ENCODE measurements around the gene CYP27B1.

DNA sequence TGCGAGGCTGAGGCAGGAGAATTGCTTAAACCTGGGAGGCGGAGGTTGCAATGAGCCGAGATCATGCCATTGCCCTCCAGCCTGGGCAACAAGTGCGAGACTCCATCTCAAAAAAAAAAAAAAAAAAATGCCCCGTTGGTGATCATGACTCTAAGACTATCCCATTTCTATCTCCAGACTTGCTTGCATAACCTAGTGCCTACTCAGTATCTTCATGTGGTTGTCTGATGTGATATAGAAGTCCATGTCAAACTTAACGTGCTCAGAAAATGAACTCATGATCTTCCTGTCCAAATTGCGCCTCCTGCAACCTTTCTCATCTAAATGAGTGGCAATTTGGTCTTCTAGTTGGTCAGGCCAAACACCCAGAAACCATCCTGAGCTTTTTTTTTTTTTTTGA lies 11.0 kb upstream of the CYP27B1 start:
- TF ChIP-seq TARDBP (IDR thresholded peaks at IDR 0.05; ENCODE audit: borderline replicate concordance): no peak
- no peak for TF ChIP-seq BHLHE40 (IDR thresholded peaks at IDR 0.05; ENCODE audit: borderline replicate concordance in 1 of 2, low read depth in 2 of 2, low read length in 1 of 2)
- TF ChIP-seq NRF1 (conservative IDR thresholded peaks at IDR 0.05; ENCODE audit: low read depth, low read length): no peak
- TF ChIP-seq, protein P1, sequence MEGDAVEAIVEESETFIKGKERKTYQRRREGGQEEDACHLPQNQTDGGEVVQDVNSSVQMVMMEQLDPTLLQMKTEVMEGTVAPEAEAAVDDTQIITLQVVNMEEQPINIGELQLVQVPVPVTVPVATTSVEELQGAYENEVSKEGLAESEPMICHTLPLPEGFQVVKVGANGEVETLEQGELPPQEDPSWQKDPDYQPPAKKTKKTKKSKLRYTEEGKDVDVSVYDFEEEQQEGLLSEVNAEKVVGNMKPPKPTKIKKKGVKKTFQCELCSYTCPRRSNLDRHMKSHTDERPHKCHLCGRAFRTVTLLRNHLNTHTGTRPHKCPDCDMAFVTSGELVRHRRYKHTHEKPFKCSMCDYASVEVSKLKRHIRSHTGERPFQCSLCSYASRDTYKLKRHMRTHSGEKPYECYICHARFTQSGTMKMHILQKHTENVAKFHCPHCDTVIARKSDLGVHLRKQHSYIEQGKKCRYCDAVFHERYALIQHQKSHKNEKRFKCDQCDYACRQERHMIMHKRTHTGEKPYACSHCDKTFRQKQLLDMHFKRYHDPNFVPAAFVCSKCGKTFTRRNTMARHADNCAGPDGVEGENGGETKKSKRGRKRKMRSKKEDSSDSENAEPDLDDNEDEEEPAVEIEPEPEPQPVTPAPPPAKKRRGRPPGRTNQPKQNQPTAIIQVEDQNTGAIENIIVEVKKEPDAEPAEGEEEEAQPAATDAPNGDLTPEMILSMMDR (IDR thresholded peaks at IDR 0.05 in 2 of 3, conservative IDR thresholded peaks at IDR 0.05 in 1 of 3; ENCODE audit: control insufficient read depth in 2 of 3, extremely low read depth in 1 of 3, insufficient read depth in 1 of 3, low read depth in 3 of 3, low read length in 3 of 3): no peak
- no peak for TF ChIP-seq CREB1 (IDR thresholded peaks at IDR 0.05; ENCODE audit: low read depth)
- no peak for TF ChIP-seq SPI1 (IDR thresholded peaks at IDR 0.05; ENCODE audit: borderline replicate concordance, insufficient read depth, low read depth, low read length)
- TF ChIP-seq RUNX3 (IDR thresholded peaks at IDR 0.05; ENCODE audit: low read length): no peak
- TF ChIP-seq SMC3 (IDR thresholded peaks at IDR 0.05; ENCODE audit: borderline replicate concordance, low read length): no peak
- TF ChIP-seq EZH2 (IDR thresholded peaks at IDR 0.05; ENCODE audit: borderline replicate concordance, control insufficient read depth, low read depth, low read length): no peak
- no peak for TF ChIP-seq POLR2A (IDR thresholded peaks at IDR 0.05; ENCODE audit: low read depth, low read length)
- no peak for TF ChIP-seq SP1 (IDR thresholded peaks at IDR 0.05; ENCODE audit: low read depth, low read length)
- TF ChIP-seq TCF7 (IDR thresholded peaks at IDR 0.05; ENCODE audit: borderline replicate concordance): no peak
- TF ChIP-seq, protein P2, sequence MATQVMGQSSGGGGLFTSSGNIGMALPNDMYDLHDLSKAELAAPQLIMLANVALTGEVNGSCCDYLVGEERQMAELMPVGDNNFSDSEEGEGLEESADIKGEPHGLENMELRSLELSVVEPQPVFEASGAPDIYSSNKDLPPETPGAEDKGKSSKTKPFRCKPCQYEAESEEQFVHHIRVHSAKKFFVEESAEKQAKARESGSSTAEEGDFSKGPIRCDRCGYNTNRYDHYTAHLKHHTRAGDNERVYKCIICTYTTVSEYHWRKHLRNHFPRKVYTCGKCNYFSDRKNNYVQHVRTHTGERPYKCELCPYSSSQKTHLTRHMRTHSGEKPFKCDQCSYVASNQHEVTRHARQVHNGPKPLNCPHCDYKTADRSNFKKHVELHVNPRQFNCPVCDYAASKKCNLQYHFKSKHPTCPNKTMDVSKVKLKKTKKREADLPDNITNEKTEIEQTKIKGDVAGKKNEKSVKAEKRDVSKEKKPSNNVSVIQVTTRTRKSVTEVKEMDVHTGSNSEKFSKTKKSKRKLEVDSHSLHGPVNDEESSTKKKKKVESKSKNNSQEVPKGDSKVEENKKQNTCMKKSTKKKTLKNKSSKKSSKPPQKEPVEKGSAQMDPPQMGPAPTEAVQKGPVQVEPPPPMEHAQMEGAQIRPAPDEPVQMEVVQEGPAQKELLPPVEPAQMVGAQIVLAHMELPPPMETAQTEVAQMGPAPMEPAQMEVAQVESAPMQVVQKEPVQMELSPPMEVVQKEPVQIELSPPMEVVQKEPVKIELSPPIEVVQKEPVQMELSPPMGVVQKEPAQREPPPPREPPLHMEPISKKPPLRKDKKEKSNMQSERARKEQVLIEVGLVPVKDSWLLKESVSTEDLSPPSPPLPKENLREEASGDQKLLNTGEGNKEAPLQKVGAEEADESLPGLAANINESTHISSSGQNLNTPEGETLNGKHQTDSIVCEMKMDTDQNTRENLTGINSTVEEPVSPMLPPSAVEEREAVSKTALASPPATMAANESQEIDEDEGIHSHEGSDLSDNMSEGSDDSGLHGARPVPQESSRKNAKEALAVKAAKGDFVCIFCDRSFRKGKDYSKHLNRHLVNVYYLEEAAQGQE (IDR thresholded peaks at IDR 0.05; ENCODE audit: low read depth, low read length): no peak

Data from GM12878 (cell line).